Iris pigment epithelial cell (primary cell): ENCODE measurements around the gene APLN.

Experiments
- DNase-seq: peaks from one replicate; pipeline ENCODE4 v3.0.0-alpha.2; 2011; ENCODE audit warnings: low read depth

Gene APLN

DNA sequence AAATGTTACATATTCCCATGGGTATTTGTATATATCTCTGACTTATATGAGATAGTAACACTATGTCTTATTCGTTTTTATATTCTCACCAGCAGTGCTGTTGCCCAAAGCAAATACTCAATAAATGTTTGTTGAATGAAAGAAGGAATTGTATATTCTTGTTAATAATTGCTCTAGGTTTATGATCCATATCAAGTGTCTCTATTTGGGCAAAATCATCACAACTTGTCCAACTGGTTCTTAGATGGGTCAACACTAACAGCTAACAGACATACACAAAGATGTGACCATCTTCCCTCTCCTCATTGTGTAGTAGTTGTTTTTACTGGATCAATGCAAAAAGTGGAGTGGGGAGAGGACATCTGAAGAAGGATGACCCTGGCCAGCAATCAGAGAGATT, 6.6 kb upstream of the APLN start:
- DNase-seq = no peak

DNA sequence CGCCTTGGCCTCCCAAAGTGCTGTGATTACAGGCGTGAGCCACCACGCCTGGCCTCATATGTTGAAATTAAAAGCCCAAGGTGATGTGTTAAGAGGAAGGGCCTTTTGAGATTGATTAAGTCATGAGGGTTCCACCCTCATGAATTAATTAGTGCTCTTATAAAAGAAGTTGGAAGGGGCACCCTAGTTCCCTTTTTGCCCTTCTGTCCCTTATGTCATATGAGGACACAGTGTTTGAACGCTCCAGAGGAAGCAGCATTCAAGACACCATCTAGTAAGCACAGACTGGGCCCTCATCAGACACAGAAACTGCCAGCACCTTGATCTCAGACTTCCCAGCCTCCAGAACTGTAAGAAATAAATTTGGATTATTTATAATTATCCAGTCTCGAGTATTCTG, 5.1 kb upstream of the APLN start:
- DNase-seq = no peak

DNA sequence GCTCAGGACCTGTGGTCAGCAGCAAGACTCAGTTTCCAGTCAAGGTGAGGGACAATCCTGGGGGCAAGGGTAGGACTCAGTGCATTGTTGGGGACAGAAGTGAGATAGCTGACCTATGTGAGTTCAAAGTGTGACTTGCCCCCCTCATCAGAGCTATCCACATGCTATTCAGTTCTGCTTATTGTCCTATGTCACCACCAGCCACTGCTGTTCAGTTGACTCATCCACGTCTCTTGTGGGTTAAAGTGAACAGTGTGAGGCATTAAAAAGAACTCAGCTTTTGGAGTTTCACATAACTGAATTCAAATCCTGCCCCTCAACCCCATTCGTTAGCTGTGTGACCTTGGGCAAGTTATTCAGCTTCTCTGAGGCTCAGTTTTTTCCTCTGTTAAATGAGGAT, 4.4 kb upstream of the APLN start:
- DNase-seq = no peak

DNA sequence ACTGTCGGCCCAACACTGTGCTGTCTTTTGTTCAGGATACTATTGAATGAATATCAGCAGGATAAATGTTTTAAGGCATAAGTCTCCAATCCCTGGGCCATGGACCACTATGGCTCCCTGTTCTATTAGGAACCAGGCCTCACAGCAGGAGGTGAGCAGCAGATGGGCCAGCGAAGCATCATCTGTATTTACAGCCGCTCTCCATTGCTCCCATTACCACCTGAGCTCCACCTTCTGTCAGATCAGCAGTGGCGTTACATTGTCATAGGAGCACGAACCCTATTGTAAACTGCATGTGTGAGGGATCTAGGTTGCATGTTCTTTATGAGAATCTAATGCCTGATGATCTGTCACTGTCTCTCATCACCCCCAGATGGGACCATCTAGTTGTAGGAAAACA, 3.7 kb upstream of the APLN start:
- DNase-seq = no peak

DNA sequence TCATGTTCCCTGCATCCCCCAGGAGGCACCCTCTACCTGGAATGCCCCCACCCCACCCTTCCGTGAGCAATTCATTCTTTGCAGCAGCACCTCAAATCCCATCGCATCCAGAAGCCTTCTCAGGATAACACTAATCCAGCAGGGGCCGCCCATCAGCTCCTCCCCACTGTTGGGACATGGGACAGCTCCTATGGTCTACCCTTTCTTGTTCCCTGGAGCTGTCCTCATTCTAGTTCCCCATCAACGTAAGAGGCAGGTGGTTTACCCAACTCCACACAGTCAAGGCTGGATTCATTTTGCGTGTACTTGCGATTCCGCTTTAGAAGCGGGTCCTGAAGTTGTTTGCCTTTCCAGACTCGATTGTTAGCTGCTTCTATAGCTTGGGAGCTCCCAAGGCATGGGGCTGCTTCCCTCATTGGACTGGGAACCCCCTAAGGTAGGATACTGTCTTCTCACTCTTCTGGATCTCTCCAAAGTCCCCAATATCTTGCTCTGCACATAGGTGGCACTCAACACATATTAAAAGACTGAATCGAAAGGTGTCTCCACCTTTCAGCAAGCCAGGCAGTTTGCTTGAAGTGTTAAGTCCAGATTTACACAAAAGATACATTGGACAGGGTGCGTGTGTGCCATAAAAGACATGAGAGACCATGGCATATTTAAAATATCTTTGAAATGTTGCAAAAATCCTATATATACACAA, 942 bp upstream of the APLN start:
- no peak for DNase-seq

DNA sequence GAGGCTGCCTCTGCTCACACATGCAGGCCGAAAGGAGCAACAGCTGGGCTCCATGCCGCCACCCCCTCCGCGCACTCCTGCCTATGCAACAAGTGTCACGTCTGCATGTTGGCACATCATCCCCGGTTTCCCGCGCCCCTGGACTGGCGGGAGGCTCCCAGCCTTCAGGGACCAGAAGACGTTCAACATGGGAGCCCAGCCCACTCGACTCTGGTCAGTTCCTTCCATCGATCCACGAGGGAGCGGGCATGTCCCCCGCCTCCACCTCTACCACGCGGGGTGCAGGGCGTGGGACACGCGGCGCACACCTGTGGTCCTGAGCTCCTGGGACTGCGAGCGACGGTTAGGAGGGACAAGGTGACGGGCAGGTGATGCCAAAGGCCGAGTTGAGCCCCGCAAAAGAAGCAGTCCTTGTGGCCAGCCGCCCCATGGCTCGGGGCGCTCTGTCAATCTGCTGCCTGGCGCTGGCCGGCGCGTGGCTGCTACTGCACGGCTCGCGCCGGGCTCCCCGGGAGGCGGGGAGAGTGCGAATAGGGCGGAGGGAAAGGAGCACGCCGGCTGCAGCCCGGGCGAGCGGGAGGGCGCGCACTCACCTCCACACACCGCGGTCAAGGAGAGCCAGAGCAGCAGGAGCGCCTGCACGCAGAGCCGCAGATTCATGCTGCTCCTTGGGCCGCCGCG, 645 bp downstream of the APLN start:
- peak; percentile 20 for DNase-seq

DNA sequence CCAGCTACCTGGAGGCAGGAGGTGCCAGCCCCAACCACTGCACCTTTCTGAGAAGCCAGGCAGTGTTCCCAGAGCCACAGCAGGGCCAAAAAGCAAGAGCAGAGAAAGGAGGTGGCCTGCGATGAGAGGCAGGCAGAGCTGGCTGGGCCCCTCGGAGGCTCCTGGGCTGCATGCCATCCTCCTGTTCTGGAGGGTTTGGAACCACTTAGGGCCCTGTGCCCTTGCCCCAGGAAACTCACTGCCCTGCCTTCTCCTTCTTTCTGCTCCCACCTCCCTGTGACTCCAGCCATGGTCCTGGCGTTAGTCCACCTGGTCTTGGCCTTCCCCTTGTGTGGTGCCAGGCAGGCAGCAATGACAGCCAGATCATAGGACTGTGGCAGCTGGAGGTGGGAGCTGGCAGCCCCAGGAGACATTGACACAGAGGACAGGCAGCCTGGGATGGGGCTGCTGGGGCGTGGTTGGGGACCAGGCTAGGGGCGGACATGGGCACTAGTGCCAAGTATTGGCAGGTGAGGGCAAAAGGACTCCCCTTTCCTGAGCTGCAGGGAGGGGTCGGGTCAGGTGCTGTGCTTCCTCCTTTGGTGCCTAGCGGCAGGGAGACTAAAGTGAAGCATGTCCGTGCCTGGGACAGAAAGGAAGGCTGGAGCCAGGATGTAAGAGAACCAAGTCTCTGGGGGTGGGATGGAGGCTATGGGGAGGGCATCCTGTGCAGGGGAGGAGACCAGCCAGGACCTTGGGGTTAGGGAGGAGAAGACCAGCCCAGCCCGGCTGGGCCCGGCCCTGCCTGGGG, 1.4 kb downstream of the APLN start:
- no peak for DNase-seq

DNA sequence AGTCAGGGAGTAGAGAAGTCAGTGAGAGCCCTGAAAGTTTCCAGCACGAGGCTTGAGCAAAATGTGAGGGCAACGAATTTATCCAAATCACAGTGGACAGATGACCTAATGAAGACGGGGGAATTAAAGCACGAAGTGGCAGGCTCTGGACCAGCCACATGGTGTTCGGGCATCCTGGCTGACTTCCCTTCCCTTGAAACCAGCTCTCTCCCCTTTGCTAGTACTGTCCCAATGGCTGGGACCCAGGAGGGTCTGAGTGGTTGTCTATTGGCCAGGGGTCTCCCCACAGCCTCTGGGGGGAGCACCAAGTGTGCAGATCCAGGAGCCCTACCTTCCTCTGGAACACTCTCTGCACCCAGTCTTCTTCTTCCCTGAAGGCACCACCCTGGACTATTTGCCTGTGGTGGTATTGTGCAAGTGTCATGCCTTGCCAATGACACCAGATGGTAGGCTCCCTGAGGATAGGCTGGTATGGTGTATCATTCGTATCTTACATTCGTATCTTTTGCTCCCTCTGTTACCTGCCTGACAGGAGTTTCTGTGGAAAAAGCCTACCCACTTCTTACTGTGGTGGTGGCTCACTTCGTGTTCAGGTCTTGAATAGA, 2.1 kb downstream of the APLN start:
- DNase-seq = no peak

DNA sequence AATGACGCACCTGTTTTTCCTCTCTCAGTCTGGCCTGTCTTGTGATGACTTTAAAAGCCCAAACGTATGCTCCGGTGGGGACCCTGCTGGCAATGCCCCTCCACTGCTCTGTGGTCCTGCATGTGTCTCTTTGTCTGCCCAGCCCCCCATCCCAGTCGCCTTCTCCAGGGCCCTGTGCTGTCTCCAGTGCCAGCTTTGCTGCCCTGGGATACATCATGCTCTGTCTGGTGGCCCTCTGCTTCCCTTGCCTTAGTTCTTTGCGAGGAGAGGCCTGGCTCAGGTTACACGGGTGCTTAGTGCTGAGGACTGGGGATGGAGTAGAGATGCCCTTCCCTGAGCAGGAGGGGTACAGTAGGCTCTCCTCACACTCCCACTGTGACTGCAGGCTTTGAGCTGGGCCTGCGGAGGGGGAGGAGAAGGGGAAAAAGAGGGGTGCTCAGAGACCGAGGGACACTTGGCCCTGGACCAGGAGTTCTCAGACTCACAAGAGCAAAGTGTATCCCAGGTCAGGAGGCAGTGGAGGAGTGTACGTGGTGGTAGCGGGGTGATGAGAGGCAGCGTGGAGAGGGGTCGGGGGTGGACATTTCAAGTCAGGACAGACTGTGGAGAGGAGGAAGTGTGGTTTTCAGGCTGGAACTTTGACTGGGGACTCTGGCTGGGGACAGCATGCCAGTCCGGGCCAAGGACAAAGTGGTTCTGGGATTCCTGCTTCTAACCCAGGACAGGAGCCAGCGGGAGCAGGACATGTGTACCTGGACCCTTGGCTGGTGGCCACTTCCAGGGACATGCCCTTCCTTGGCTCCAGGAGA, 2.8 kb downstream of the APLN start:
- DNase-seq = no peak

DNA sequence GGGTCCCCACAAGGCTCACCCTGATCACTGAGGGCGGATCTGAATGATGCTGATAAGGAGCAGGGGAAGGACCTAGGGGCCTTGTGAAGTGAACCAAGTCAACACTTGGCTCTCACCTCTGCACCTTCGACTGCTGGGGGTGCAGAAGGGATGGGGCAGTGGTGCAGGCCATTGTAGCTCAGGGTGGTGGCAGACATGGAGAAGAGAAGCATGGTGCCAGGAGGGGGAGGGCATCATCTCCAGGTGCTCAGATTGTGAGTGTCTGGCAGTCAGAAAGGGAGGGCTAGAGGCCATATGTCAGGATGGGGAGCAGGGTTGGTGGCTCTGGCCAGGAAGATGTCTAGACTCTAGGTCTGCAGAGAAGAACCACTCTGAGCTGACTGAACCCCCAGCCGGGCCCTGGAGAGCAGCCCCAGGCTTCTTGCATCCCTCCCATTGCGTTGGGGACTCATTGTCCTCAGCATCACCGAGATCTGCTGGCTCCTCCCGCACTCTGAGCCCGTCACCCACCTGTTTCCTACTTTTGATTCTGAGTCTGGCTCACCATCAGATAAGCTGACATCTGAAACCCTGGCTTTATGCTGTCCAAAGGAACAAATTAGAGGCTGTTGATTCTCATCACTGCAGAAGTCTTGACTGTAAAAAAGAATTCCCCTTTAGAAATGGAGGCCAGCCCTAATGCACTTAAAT, 3.8 kb downstream of the APLN start:
- no peak for DNase-seq

DNA sequence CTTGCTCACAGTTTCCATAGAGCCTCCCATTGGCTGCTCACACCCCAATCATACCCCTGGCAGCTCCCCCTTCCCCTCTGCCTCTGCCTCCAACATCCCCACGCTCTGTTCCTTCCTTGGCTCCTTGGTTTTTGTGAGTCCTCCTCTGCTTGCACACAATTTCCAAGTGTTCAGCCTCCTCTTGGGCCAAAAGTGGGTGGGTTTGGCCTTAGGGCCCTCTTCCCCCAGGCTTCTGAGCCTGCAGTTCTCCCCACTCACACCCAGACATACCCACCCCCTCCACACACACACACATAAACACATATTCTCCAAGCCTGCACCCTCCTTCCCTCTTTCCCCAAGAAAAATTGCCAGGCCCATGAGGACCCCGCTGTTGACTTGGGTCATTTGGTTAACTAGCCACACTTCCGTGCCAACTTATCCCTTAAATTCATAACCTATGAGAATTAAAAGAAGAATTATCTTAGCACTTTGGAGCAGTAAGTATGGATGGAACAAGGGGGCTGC, 4.5 kb downstream of the APLN start:
- no peak for DNase-seq

DNA sequence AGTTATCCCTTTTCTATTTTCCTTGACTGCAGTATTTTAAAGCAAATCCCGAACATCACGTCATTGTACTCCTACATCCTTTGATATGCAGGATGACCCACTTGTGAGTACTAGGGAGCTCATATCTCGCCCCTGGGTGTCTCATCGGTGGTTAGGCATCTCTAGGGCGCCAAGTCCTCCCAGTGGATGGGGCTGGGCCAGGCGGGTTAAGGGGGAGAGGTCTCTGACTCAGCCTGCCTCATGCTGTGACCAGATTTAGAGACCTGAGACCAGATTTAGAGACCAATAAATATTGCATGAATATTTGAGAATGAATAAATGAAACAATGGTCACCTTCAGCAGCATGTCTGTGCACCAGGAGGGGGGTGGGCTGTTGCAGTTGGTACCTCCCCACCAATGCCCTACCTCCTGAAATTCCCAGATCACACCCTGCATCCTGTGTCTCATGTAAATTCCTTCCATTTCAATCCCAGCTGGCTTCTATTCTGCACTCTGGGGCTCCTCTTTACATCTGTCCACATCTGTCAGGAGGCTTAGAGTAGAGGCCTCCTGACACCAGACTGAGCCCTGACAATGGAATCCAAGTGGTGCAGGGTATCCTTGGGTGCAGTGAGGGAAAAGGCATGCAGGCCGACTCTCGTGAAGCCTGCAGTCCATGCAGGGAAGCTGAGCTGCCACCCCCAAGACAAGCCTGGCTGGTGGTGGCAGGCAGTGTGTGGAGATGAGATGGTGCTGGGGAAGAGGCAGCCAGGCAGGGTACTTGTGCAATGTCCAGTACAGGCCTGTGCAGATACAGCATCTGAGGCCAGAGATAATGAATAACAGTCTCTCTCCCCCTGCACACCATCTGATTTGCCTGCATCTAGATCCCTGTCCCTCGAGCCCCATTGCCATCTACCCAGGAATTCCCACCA, 5.2 kb downstream of the APLN start:
- no peak for DNase-seq

DNA sequence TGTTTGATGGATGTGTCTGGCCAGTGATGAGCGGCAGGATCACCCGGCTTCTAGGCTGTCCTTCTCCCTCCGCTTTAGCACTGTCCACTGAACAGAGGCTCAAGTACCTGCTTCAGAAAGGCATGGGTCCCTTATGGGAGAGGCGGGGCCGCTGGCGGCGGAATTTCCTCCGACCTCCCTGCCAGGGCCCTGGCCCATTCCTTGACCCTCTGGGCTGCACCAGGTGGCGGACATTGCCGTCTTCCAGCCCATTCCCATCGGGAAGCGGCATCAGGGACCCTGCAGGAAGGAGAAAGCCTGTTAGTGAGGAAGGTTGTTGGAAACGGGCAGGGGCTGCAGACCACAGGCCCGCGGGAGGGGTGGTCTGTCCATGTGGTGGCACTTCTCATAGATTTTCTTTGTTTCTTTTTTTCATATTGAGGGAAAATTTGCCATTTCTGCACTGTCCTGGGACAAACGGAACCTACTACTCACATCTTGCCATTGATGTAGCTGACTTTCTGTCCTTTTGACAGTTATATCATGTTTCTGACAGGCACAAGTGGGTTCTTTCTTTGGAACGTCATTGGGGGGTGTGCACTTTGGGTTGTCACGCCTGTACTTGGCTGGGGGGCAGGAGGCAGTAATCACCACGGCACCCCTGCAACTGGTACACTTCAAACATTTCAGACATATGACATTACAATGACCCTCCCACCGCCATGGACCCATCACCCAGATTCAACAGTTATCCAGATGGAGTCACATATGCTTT, 6.1 kb downstream of the APLN start:
- no peak for DNase-seq

DNA sequence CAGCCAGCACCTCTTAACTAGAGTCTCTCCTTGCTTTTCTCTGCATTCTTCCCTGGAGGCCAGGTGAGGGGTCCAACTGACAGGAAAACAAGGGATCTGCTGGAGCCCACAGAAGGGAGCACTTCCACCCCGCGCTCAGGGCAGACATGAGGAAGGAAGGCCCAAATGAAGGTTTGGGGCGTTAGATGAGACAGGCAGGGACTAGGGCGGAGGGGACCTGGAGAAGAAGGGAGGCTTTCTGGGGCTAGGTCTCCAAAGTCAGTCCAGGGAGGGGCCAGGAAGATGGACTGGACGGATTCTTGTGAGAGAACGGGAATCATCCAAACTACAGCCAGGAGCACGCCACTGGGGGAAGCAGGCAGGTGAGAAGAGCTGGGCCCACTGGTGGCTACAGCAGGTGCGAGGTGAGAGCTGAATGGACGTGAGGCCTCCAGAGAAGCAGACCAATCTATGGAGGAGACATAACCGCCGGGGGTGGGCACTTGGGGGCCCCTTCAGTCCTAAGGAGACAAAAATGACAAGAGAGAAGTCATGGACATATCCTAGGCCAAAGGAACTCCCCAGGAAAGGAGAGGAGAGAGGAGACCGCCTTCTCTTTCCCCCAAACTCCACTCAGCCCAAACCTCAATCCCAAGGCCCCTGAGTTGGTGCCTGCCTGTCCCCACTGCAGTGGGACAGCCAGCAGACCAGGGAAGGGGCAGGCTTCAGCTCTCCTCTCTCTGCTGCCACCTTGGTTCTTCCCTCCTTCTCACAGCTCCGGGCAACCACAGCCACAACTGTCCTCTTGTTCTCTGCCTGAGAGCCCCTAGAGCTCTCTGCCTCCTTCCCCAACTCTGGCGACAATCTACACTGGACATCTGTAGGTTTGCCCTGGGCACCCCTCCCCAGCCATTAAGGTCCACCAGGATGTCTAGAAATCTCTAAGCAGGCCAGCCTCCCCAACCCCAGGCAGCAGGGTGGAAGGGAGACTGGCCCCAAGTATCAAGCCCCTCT, 7.0 kb downstream of the APLN start:
- no peak for DNase-seq

DNA sequence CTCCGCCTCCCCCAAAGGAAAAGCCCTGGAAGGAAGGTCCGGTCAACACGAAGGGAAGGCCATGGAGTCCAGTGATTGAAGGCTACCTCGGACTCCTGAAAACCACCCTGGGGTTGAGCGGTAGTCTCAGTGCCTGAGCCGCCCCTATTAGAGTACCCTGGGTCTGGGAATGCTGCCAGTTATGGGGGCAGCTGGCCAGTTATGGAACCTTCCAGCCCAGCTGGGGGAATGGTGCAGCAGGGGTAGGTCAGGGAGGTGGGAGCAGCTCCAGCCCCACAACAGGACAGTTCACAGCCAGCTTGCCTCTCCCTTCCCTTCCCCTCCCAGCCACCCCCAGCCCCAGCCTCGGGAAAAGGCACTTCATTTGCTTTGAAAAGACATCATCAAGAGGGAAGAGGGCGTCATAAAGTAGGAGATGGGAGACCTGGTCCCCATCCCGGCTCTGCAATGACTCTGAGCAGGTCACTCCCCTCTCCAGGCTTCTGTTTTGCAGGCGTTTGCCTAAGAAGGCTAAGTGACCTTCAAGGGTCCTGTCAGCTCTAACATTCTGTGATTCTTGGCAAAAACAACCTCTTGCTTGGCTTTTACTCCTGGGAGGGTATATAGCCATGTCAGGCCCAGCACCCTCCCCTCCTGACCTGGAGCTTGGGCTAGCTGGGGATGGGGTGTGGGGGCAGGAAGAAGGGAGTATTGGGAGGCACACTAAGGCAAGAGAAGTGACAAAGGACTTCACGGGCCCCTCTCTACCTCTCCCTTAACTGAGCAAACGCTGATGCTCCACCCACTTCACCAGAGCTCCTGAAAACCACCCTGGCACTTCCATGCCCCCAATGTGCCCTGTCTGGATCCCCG, 8.0 kb downstream of the APLN start:
- no peak for DNase-seq

DNA sequence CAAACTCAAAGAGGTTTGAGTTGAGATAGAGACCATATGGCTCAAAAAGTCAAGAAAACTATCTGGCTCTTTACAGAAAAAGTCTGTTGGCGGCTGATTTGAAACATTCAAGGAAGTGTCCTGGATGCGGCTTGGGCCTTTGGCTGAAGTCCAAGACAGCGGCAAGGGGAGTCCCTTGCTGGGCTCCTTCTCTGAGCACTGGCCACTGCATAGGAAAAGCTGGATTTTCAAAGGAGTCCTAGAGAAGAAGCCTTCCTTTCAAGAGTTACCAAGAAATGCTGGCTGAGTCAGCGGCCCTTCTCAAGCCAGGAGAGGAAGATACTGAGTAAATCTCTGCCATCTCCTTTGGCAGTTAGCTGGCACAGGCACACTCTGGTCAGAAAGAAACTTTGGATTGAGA, 12.1 kb downstream of the APLN start:
- no peak for DNase-seq

DNA sequence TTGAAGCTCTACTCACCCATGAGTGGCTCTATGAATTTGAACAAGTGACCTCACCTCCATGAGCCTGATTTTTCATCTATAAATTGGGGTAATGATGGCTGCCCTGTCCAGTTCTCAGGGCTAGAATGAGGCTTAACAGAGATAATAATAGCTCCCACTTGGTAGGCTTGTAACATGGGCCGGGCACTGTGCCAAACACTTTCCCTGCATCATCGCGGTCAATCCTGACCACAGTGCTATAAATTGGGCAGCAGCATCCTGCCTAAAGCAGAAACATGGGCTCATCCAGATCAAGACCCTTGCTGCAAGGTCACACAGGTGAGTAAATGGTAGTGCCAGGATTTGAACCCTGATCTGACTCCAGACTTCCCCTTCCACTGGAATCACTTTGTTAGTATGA, 12.8 kb downstream of the APLN start:
- DNase-seq = peak; percentile 27
